ENCODE results near the gene CDK19.

DNA sequence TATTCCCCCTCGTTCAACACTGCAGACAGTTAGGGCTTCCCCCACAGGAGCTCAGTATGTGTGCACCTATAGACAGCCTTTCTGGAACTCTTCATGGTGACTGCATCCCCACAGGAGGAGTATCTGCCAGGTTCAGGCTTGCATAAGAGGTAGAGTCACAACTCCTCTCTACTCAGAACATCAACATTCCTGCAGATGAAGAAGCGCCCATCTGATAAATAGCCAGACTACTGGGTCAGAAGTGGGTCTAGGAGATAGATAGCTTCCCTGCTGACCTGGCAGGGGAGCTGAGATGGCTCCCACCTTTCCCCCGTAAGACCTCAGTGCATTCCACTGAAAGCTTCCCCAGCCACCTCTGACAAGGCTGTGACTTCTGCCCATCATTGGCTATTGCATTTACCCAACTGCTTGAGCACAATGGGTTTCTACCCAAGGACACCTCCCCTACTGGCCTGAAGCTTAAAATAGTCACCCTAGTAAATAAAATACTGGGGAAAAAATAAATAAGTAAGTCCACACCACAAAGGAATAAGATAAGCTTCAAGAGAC, 125.1 kb downstream of the CDK19 start:
- TF ChIP-seq, protein P1, sequence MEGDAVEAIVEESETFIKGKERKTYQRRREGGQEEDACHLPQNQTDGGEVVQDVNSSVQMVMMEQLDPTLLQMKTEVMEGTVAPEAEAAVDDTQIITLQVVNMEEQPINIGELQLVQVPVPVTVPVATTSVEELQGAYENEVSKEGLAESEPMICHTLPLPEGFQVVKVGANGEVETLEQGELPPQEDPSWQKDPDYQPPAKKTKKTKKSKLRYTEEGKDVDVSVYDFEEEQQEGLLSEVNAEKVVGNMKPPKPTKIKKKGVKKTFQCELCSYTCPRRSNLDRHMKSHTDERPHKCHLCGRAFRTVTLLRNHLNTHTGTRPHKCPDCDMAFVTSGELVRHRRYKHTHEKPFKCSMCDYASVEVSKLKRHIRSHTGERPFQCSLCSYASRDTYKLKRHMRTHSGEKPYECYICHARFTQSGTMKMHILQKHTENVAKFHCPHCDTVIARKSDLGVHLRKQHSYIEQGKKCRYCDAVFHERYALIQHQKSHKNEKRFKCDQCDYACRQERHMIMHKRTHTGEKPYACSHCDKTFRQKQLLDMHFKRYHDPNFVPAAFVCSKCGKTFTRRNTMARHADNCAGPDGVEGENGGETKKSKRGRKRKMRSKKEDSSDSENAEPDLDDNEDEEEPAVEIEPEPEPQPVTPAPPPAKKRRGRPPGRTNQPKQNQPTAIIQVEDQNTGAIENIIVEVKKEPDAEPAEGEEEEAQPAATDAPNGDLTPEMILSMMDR (IDR thresholded peaks at IDR 0.05; ENCODE audit: insufficient read depth, low read depth, low read length), result no peak
- no peak for TF ChIP-seq EZH2 (IDR thresholded peaks at IDR 0.05; ENCODE audit: insufficient read depth, low read length)

Data from astrocyte (in vitro differentiated cells and primary cell).